Measurements from ENCODE around the gene GMPPB. TPM values are rescaled to one million over a fixed set of nuclear protein-coding genes. Genes with fewer than 3 reads are reported as not detected.
"Not testable (repeated sequence)": the region's sequence is repeated elsewhere in the genome, so short reads cannot be mapped to it uniquely, and the experiment has no call there.

Gene GMPPB
- total RNA-seq, 1 experiment from 2014 or later = 32.2 TPM

DNA sequence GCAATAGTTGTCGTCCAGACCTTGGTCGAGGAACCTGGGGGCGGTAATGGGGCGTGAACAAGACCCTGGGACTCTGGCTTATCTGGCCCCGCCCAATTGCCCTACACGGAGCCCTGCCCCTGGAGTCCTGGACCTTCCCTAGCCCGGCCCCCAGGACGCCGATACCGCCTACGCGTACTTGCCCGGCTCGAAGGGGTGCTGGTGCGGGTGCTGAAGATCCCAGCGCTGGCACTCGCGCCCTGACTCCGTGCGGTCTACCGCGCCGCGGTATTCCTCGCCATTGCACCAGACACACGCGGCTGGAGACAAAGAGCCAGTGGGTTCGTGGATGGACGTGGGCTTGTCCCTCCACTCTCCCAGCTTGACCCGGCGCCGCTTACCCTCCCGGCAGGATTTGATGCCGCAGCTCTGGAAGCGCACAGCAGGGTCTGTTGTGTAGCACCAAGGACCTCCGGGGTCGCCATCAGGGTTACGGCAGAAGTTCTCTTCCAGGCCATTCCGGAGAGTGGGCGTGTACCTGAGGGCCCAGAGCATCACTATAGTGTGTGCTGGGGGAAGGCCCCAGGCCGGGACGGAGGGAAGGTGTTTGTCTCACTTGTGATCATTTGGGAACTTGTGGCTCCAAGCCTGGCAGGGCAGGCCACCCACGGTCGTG is 36.9 kb downstream of the GMPPB start:
- H3K36me3 ChIP-seq = peaks cover 19% of the 10 kb centered on the region
- H3K9me3 ChIP-seq (replicated peaks); DNase-seq (ENCODE audit: low read depth in 1 of 2, low spot score in 2 of 2); H3K27me3 ChIP-seq (replicated peaks); H3K27ac ChIP-seq; H3K4me3 ChIP-seq; H3K4me1 ChIP-seq (replicated peaks): not testable (repeated sequence)

DNA sequence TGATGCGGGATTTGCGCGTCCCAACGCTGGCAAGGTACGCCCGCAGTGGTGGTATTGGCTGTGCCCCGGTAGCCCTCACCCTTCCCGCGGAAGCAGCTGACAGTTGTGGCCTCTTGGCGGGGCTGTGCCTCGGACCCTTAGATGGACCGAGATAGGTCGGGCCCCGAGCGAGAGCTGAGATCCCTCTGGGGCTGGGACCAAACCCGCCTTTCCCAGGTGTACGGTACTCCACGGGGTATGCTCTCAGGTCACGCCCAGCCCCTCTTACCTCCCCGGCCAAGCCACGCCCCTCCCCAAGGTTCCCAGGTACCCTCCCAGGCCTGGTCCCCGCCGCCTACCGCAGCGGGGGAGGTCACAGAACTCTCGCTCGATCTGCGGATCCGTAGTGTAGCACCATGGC is 37.4 kb downstream of the GMPPB start:
- peaks cover 25% of the 10 kb centered on the region for H3K36me3 ChIP-seq
- H3K4me1 ChIP-seq (replicated peaks); DNase-seq (ENCODE audit: low read depth in 1 of 2, low spot score in 2 of 2); H3K27me3 ChIP-seq (replicated peaks); H3K9me3 ChIP-seq (replicated peaks); H3K4me3 ChIP-seq; H3K27ac ChIP-seq: not testable (repeated sequence)

DNA sequence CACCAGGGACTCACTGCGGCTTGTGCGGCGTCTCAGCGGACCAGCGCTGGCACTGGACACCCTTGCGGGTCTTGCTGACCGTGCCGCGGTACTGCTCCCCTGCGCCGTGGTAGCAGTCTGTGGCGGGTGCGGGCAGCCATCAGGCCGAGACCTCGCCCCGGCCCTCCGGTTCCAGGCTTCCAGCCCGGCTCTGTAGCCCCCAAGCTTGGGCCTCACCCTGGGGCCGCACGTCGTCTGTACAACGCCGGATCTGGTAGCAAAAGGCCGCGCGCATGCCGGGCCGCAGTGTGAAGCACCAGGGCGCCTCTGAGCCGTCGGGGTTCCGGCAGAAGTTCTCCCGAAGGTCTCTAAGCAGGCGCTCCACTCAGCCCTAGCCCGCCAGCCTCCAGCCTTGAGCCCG is 37.9 kb downstream of the GMPPB start:
- not testable (repeated sequence) for H3K27me3 ChIP-seq (replicated peaks); H3K4me1 ChIP-seq (replicated peaks); DNase-seq (ENCODE audit: low read depth in 1 of 2, low spot score in 2 of 2); H3K4me3 ChIP-seq; H3K27ac ChIP-seq; H3K9me3 ChIP-seq (replicated peaks)
- H3K36me3 ChIP-seq = peaks cover 30% of the 10 kb centered on the region

GRCh38 chr3:49685103-49685502 is 38.6 kb downstream of the GMPPB start:
- H3K4me1 ChIP-seq (replicated peaks); H3K27me3 ChIP-seq (replicated peaks); DNase-seq (ENCODE audit: low read depth in 1 of 2, low spot score in 2 of 2); H3K4me3 ChIP-seq; H3K9me3 ChIP-seq (replicated peaks); H3K27ac ChIP-seq: not testable (repeated sequence)
- peaks cover 37% of the 10 kb centered on the region for H3K36me3 ChIP-seq

DNA sequence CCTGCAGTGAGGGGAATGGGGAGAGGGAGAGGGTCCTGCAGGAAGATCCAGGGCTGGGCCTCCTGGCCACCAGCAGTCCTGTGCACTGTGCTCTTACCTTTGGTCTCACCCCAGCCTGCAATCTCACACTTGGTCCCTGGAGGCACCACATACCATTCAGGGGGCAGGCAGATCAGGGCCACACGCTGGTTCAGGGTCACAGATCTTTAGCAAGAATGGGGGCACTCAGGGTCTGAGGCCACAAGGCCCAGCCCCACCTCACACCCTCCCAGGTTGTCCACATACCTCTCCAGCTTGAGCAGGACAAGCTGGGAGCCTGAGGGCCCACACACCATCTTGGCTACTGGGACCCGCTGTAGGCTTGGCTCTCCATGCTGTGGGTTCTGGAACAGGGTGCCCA is 39.3 kb downstream of the GMPPB start:
- not testable (repeated sequence) for H3K27me3 ChIP-seq (replicated peaks); DNase-seq (ENCODE audit: low read depth in 1 of 2, low spot score in 2 of 2); H3K27ac ChIP-seq; H3K9me3 ChIP-seq (replicated peaks); H3K4me3 ChIP-seq; H3K4me1 ChIP-seq (replicated peaks)
- H3K36me3 ChIP-seq = peaks cover 43% of the 10 kb centered on the region

GRCh38 chr3:49683162-49683561 is 40.6 kb downstream of the GMPPB start:
- Histone ChIP-seq H3K4me1 (replicated peaks) (no peaks in the 10 kb centered on the region), H3K36me3 (peaks cover 56% of the 10 kb centered on the region), H3K9me3 (replicated peaks) (no peaks in the 10 kb centered on the region), H3K27ac (no peak overlapping the region), H3K4me3 (no peak overlapping the region), H3K27me3 (replicated peaks) (no peaks in the 10 kb centered on the region)
- DNase-seq (ENCODE audit: low read depth in 1 of 2, low spot score in 2 of 2) = no peak

DNA sequence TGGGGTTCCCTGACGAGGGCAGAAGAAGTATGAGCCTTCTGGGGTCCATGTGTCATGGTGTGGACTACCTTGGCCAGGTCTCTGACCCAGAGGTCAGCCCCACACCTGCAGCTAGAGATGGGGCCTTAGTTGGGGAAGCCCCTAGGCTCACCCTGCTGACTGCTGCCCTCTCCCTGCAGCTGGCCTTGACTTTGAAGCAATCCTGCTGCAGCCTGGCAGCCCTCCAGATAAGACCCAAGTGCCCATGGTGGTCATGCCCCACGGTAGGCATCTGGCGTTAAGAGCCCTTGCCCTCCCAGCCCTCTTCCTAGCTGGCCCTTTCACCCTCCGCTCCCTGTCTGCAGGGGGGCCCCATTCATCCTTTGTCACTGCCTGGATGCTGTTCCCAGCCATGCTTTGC is 42.2 kb downstream of the GMPPB start:
- Histone ChIP-seq H3K4me3 (no peak overlapping the region), H3K27ac (no peak overlapping the region), H3K36me3 (peaks cover 73% of the 10 kb centered on the region), H3K9me3 (replicated peaks) (no peaks in the 10 kb centered on the region), H3K27me3 (replicated peaks) (no peaks in the 10 kb centered on the region), H3K4me1 (replicated peaks) (no peaks in the 10 kb centered on the region)
- DNase-seq (ENCODE audit: low read depth in 1 of 2, low spot score in 2 of 2) = no peak

DNA sequence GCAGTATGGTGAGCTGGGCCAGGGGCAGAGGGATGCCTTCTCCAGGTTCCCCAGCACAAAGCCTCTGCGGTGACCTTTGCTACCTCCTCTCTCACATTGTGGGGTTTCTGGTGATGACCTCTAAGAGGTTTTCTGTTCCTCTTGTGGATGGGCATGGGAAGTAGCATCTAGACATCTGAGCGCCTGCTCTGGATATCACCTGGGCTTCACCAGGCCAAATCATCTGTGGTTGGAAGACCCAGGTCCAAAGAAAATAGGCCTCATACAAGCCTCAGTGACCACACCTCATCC is 42.6 kb downstream of the GMPPB start:
- Histone ChIP-seq H3K4me3 (no peak overlapping the region), H3K27ac (no peak overlapping the region), H3K4me1 (replicated peaks) (no peaks in the 10 kb centered on the region), H3K9me3 (replicated peaks) (no peaks in the 10 kb centered on the region), H3K36me3 (peaks cover 76% of the 10 kb centered on the region), H3K27me3 (replicated peaks) (no peaks in the 10 kb centered on the region)
- DNase-seq (ENCODE audit: low read depth in 1 of 2, low spot score in 2 of 2) = no peak

GRCh38 chr3:49680493-49681231 is 43.1 kb downstream of the GMPPB start:
- Histone ChIP-seq H3K4me3 (no peak overlapping the region), H3K27ac (no peak overlapping the region), H3K27me3 (replicated peaks) (no peaks in the 10 kb centered on the region), H3K9me3 (replicated peaks) (no peaks in the 10 kb centered on the region), H3K4me1 (replicated peaks) (no peaks in the 10 kb centered on the region), H3K36me3 (peaks cover 81% of the 10 kb centered on the region)
- no peak for DNase-seq (ENCODE audit: low read depth in 1 of 2, low spot score in 2 of 2)

DNA sequence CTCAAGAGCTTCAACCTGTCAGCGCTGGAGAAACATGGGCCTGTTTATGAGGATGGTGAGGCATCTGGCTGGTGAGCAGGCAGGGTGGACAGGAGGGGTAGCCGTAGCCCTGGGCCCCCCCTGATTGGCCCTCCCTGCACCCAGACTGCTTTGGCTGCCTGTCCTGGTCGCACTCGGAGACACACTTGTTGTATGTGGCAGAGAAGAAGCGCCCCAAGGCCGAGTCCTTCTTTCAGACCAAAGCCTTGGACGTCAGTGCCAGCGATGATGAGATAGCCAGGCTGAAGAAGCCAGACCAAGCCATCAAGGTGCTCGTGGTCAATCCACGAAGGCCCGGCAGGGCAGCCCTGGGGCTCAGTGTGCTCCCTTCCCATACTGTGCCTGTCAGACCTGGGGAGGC is 47.8 kb downstream of the GMPPB start:
- Histone ChIP-seq H3K4me1 (replicated peaks) (peaks cover 13% of the 10 kb centered on the region), H3K27ac (no peak overlapping the region), H3K27me3 (replicated peaks) (no peaks in the 10 kb centered on the region), H3K4me3 (no peak overlapping the region), H3K9me3 (replicated peaks) (no peaks in the 10 kb centered on the region), H3K36me3 (peaks cover 62% of the 10 kb centered on the region)
- DNase-seq (ENCODE audit: low read depth in 1 of 2, low spot score in 2 of 2) = no peak

- H3K4me1 ChIP-seq (replicated peaks) = peaks cover 13% of the 10 kb centered on the region
- peaks cover 48% of the 10 kb centered on the region for H3K36me3 ChIP-seq
- peak overlapping the region; percentile 75 for H3K4me3 ChIP-seq
- no peaks in the 10 kb centered on the region for H3K27me3 ChIP-seq (replicated peaks)
- peak overlapping the region; percentile 98 for H3K27ac ChIP-seq
- H3K9me3 ChIP-seq (replicated peaks) = no peaks in the 10 kb centered on the region
- DNase-seq (ENCODE audit: low read depth in 1 of 2, low spot score in 2 of 2) = no peak
Measured at GRCh38 chr3:49674497-49674983, 49.2 kb downstream of the GMPPB start.

- Histone ChIP-seq H3K4me1 (replicated peaks) (peaks cover 17% of the 10 kb centered on the region), H3K4me3 (peak within 1 kb of the TSS; percentile 75), H3K9me3 (replicated peaks) (no peaks in the 10 kb centered on the region), H3K27me3 (replicated peaks) (no peaks in the 10 kb centered on the region), H3K36me3 (peaks cover 42% of the 10 kb centered on the region), H3K27ac (peak within 1 kb of the TSS; percentile 98)
- peak; percentile 94 to 98 for DNase-seq (ENCODE audit: low read depth in 1 of 2, low spot score in 2 of 2)
Measured at GRCh38 chr3:49673715-49674496, 49.8 kb downstream of the GMPPB start, which contains the start of gene APEH. TSS of gene APEH (plus strand) at chr3:49674351. CDS start at chr3:49674402, 51 bp downstream.

GRCh38 chr3:49673121-49673714 is 50.5 kb downstream of the GMPPB start:
- H3K4me1 ChIP-seq (replicated peaks) = peaks cover 22% of the 10 kb centered on the region
- H3K36me3 ChIP-seq = peaks cover 35% of the 10 kb centered on the region
- no peaks in the 10 kb centered on the region for H3K27me3 ChIP-seq (replicated peaks)
- H3K4me3 ChIP-seq = peak overlapping the region; percentile 75
- H3K27ac ChIP-seq = peak overlapping the region; percentile 98
- DNase-seq (ENCODE audit: low read depth in 1 of 2, low spot score in 2 of 2) = no peak
- H3K9me3 ChIP-seq (replicated peaks) = no peaks in the 10 kb centered on the region

All from SJSA1 (cell line).